UCSD-AML1 (cell line): Measurements from ENCODE around the gene SAMD9L.
A peak's percentile ranks its signal among the peaks of the same experiment; 100 is the strongest.

Experiments used
- DNase-seq: peaks from one replicate; lab custom pipeline; 2025; ENCODE audit not compliant: unreplicated experiment; lab: John Stamatoyannopoulos, UW

The SAMD9L gene

GRCh38 chr7:93148144-93148543 is at the start of gene SAMD9L:
Gene SAMD9L (minus strand): TSS chr7:93148385. CDS start chr7:93135971, 12,414 bp downstream.
- DNase-seq, result no peak

GRCh38 chr7:93196336-93196735 is 48.2 kb upstream of the SAMD9L start:
- DNase-seq, result no peak

- no peak for DNase-seq
Measured at GRCh38 chr7:93194386-93194785, 46.2 kb upstream of the SAMD9L start.

GRCh38 chr7:93188870-93189634 is 40.9 kb upstream of the SAMD9L start:
- DNase-seq, result no peak

GRCh38 chr7:93185303-93186027 is 37.3 kb upstream of the SAMD9L start:
- no peak for DNase-seq

GRCh38 chr7:93179173-93179572 is 31.0 kb upstream of the SAMD9L start:
- DNase-seq, result no peak

GRCh38 chr7:93178213-93178612 is 30.0 kb upstream of the SAMD9L start:
- DNase-seq, result no peak

- no peak for DNase-seq
Measured at GRCh38 chr7:93176992-93177580, 28.9 kb upstream of the SAMD9L start.

GRCh38 chr7:93175219-93175618 is 27.0 kb upstream of the SAMD9L start:
- no peak for DNase-seq

- DNase-seq, result no peak
Measured at GRCh38 chr7:93172683-93173082, 24.5 kb upstream of the SAMD9L start.

- DNase-seq, result no peak
Measured at GRCh38 chr7:93171606-93172226, 23.5 kb upstream of the SAMD9L start.

- no peak for DNase-seq
Measured at GRCh38 chr7:93165447-93165846, 17.3 kb upstream of the SAMD9L start.

- no peak for DNase-seq
Measured at GRCh38 chr7:93164766-93165165, 16.6 kb upstream of the SAMD9L start.

GRCh38 chr7:93161181-93161762 is 13.1 kb upstream of the SAMD9L start:
- no peak for DNase-seq

- no peak for DNase-seq
Measured at GRCh38 chr7:93160410-93160809, 12.2 kb upstream of the SAMD9L start.

- DNase-seq, result no peak
Measured at GRCh38 chr7:93159490-93159889, 11.3 kb upstream of the SAMD9L start.

GRCh38 chr7:93156884-93157283 is 8.7 kb upstream of the SAMD9L start:
- DNase-seq, result no peak

- DNase-seq, result no peak
Measured at GRCh38 chr7:93150200-93150835, 2.1 kb upstream of the SAMD9L start.

- DNase-seq, result no peak
Measured at GRCh38 chr7:93148727-93149126, 542 bp upstream of the SAMD9L start.

- DNase-seq, result peak; percentile 9
Measured at GRCh38 chr7:93147363-93147762, 822 bp downstream of the SAMD9L start.
